ENCODE data around the gene RAB7B. TPM values are rescaled to one million over a fixed set of nuclear protein-coding genes. Genes with fewer than 3 reads are reported as not detected.

RAB7B gene
- total RNA-seq, 6 donors from 2014 or later, result 2.6 to 27.5 (median 9.1) TPM

Other genes with a start within 250 kb of the RAB7B start
- 10 to 100 TPM; 17.8 to 27.6 (median 25.1) TPM for gene RAB29, start 227.9 kb downstream of the RAB7B start, total RNA-seq
- gene SLC41A1, start 190.2 kb downstream of the RAB7B start, total RNA-seq, result 10 to 100 TPM; 17.8 to 35.1 (median 27.3) TPM
- under 1 TPM in 2 of 6 donors, not detected in 4; 0.34 to 0.47 TPM for gene PM20D1, start 153.3 kb downstream of the RAB7B start, total RNA-seq
- 10 to 100 TPM; 10.6 to 31.9 (median 20.9) TPM for gene SLC26A9, start 59.9 kb downstream of the RAB7B start, total RNA-seq
- gene CTSE, start 20.5 kb upstream of the RAB7B start, total RNA-seq, result 100 to 1,000 TPM in 3 of 6 donors, 10 to 100 TPM in 3; 34.6 to 132 (median 106) TPM
- gene RHEX, start 49.8 kb upstream of the RAB7B start, total RNA-seq, result 10 to 100 TPM in 1 of 6 donors, 1 to 10 TPM in 4, not detected in 1; 1.4 to 19.0 (median 6.8) TPM
- gene AVPR1B, start 114.0 kb upstream of the RAB7B start, total RNA-seq, result not detected
- gene FAM72A, start 199.4 kb upstream of the RAB7B start, total RNA-seq, result 1 to 10 TPM in 3 of 6 donors, under 1 TPM in 2, not detected in 1; 0.89 to 6.6 (median 3.3) TPM
- 100 to 1,000 TPM in 2 of 6 donors, 10 to 100 TPM in 4; 43.8 to 111 (median 66.2) TPM for gene SRGAP2, start 200.1 kb upstream of the RAB7B start, total RNA-seq